Effector CD4-positive, alpha-beta T cell (primary cell): ENCODE measurements around the gene BCKDHB.
A peak's percentile ranks its signal among the peaks of the same experiment; 100 is the strongest.

Source experiments
- DNase-seq: peaks from one replicate; pipeline ENCODE4 v3.0.0-alpha.2; 2020

Gene BCKDHB

GRCh38 chr6:80336911-80337310 lies 230.4 kb downstream of the BCKDHB start:
- DNase-seq, result no peak

- DNase-seq, result peak; percentile 37
These were observed 231.8 kb downstream of the BCKDHB start for GRCh38 chr6:80338201-80338836.

- no peak for DNase-seq
These were observed 232.9 kb downstream of the BCKDHB start for GRCh38 chr6:80339421-80339820.

DNA sequence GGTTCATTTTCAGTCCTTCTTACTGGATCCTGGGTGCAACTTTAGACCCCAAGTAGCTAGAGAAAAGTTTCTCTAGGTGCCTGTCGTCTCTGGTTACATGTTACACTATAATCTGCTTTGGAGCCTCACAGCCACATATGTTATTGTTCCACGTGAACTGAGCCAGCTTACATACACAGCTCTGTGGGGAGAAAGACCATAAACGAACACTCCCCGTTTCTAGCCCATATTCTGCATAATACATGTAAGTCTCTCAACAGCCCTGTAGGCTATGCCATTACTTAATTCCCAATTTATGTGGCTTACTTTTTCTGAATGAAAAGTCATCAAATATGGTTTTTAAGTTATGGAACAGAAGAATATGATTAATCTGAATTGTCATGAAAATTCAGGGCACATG lies 233.8 kb downstream of the BCKDHB start:
- no peak for DNase-seq

- DNase-seq, result no peak
These were observed 234.2 kb downstream of the BCKDHB start for GRCh38 chr6:80340686-80341085.

- DNase-seq, result no peak
These were observed 234.9 kb downstream of the BCKDHB start for GRCh38 chr6:80341330-80341729.

DNA sequence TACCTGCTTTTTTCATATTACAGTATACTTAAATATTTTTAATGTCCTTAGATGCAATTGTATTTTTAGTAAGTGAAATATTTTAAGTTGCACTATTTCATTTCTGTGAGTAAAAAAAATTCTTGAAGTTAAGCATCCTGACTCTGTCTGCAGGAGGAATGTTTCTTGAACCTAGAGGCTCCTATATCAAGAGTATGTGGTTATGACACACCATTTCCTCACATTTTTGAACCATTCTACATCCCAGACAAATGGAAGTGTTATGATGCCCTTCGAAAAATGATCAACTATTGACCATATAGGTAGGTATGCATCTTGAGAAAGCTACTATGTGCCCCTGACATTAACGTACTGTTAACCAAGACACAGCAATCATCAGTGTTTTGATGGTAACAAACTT lies 237.0 kb downstream of the BCKDHB start:
- DNase-seq, result no peak

- DNase-seq, result no peak
These were observed 240.6 kb downstream of the BCKDHB start for GRCh38 chr6:80347101-80347500.

- DNase-seq, result no peak
These were observed 241.8 kb downstream of the BCKDHB start for GRCh38 chr6:80348263-80348662.

DNA sequence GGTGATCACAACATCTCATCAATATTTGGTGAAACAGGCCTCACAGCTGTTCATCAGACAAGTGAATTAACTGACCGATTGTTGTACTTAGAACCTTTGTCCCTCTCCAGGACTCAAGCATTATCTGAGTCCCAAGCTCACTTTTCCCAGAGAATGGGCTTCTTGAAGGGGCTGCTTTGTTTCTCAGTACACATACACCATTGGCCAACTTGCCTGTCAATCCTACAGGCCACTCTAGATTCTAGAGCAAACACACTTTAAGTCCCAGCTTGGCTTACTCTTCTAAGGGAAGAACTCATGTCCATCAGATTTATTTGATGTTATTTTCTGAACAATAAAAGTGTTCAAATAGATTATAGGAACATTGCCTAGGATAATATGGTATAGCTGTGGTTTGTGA lies 249.5 kb downstream of the BCKDHB start:
- DNase-seq, result no peak

- no peak for DNase-seq
These were observed 250.1 kb downstream of the BCKDHB start for GRCh38 chr6:80356545-80356944.

DNA sequence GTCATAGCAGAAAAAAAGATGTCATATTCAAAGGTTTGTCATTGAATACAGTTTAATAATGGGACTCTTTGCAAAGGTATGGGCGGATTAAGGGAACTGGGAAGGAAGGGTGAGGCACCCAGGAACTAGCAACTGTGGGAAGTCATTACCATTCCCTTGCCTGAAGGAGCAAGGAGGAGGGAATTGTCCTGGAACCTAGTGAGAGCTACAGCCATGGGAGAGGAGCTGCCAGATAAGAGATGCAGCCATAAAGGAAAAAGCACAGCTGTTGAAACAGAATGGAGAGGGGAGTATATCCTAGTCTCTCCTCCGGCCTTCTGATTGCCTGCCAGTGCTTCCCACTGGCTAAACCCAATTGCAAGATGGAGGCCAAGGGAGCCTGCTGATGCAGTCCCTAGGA lies 250.6 kb downstream of the BCKDHB start:
- no peak for DNase-seq

- no peak for DNase-seq
These were observed 251.2 kb downstream of the BCKDHB start for GRCh38 chr6:80357674-80358073.

- no peak for DNase-seq
These were observed 257.1 kb downstream of the BCKDHB start for GRCh38 chr6:80363501-80364122.

DNA sequence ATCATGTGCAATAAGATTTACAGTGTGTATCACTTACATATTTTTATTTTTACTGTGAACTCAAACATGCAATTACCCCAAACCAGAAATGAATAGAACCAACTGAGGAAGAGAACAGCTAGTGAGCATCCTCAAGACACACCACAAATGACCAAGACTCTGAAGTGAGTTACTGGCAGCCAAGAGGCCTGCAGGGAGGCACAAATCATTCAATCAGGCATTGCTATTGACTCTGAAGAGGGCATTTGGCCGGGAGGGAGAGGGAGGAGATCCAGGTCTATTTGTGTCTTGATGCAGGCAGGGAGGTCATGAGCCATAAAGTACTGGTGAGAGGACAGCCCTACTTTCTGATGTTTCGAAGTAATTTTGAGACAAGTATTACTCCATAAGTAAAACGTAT lies 257.7 kb downstream of the BCKDHB start:
- no peak for DNase-seq

DNA sequence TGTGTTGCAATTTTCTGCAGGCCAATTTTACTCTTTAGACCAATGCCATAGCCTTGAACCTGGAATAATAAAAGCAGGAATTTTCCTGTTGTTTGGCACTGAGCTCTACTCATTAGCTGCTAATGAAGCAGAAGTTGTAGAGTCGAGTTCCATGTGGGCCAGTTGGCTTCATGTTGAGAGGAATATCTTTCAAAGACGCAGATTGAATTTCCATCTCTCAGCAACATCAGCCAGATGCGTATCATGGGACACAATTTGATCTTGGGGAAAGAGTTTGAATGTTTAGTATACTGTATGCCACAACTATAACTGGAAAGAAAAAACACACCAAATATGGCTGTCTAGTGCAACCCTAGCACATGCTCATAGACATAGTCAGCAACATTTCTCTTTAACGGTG lies 259.6 kb downstream of the BCKDHB start:
- DNase-seq, result no peak

DNA sequence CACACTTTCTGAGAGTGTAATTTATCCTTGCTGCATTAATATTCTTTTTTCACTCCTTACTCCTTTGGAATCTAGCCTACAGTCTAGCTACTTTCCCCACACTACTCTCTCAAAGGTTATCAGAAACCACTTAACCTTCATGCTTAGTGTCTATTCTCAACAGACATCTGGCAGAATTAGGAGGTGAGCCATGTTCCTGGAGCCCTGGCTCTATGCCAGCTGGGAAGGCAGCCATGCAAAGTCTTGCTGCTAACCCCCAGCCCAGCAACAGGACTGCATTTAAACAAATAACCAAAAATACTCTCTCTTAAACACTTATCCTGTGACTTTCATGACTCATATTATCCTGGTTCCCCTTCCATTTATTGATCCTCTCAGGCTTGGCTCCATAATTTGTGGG lies 260.2 kb downstream of the BCKDHB start:
- no peak for DNase-seq

DNA sequence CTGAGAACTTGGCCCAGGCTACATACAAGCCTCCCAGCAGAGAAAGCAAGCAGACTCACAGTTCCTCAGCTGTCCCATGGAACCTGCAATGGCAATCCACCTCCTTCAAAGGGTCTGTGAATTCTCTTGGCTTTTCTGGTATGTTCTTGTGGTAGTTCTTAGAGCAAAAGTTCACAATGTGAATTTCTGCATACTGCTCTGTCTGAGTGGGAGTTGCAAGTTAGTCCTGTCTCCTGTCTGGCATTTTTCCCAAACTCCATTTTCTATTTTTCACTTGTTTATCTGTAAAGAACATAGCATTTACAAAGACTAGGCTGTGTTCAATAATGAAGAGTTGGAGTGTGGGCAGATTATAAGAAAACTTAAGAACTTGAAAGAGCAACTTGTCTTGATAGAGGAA lies 269.9 kb downstream of the BCKDHB start:
- DNase-seq, result no peak

- no peak for DNase-seq
These were observed 274.1 kb downstream of the BCKDHB start for GRCh38 chr6:80380566-80380965.

GRCh38 chr6:80382811-80383210 lies 276.3 kb downstream of the BCKDHB start:
- DNase-seq, result no peak

GRCh38 chr6:80388507-80388906 lies 282.0 kb downstream of the BCKDHB start:
- DNase-seq, result no peak
